Stimulated activated CD8-positive, alpha-beta memory T cell treated with anti-CD3 and anti-CD28 coated beads, Interleukin-4, amount 100 ng/mL, for 48 hours (primary cell): ENCODE measurements around the gene SH3PXD2A.

Source experiments
- DNase-seq: peaks from one replicate; pipeline ENCODE4 v3.0.0-alpha.2; 2020

SH3PXD2A gene

DNA sequence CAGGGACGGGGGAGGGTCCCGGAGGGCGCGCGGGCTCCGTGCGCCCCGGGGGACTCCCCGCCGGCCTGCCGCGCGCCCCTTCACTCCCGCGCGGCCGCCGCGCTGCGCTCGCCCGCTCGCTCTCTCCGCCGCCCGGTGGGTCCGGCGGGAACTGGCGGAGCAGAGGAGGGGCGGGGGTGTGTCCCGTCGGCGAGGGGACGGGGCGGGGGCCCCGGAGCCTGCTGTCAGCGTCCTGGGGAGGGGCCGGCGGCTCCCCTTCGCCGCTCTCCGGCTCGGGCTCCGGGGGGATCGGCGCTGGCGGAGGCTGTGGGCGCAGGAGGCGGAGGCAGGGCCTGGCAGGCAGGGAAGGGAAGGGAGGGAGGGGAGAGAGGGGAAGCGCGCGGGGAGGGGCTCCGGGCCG, at the start of gene SH3PXD2A:
Gene SH3PXD2A (minus strand): TSS at position 153 of the 400 bp plus-strand sequence. CDS start 310 bp downstream, outside the sequence.
- no peak for DNase-seq

GRCh38 chr10:103901299-103901698, 45.9 kb upstream of the SH3PXD2A start:
- DNase-seq = no peak

GRCh38 chr10:103899312-103899711, 43.9 kb upstream of the SH3PXD2A start:
- no peak for DNase-seq

- DNase-seq = no peak
These were observed 41.9 kb upstream of the SH3PXD2A start for GRCh38 chr10:103897241-103897774.

- no peak for DNase-seq
These were observed 40.8 kb upstream of the SH3PXD2A start for GRCh38 chr10:103896225-103896624.

- DNase-seq = no peak
These were observed 40.2 kb upstream of the SH3PXD2A start for GRCh38 chr10:103895411-103896186.

DNA sequence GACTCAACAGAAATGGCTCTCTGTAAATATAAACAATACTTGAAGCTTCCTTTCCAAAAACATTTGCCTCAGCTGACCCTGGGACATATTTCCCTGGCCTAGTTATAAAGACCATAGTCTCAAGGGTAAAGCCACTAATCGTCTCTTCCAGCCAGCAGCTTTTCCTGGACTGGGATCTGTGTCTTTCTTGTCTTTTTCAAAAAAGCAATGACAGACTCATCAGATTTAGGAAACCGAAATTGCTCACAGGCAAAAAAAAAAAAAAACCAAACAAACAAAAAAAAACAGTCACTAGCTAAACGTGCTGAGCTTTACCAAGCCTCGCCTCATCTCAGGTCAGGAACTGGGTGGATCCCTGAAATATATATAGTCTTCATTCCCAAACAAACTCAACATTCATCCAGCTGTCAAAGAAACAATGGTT, 39.1 kb upstream of the SH3PXD2A start:
- DNase-seq = no peak

GRCh38 chr10:103893817-103894216, 38.4 kb upstream of the SH3PXD2A start:
- no peak for DNase-seq

DNA sequence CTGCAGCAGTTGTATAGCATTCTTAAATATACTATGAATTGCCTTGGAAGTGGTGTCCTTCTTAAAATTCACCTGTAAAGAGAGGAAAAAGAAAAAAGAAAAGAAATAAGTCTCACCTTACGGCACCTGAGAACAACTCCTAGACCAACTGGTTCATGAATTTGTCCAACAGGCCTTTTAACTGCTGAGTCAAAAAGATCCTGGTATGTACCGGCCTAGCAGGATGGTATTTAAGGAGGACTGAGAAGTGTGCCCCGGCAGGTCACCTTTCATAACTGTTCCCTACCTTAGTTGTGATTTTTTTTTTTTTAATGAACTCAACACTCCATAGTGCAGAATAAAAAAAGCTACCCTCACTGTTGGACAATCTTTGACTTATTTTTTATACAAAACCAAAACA, 36.8 kb upstream of the SH3PXD2A start:
- DNase-seq = no peak

DNA sequence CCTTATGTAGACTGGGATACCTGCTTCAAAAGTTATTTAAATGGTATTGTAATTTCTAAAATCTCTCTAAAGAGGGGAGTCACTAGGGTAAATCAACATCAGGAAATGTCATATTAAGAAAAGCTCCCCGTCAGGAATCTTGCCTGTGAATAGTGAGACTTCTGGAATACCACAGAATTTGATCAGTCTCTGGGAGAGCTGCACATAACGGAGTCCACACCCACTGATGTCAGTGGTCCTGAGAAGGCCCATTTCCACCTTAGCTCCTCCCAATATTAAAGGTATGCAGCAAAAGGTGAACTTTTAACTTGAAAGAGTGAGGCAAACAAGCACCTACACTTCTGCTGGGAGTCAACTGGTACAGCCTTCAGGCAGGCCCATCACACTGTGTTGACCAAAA, 35.3 kb upstream of the SH3PXD2A start:
- DNase-seq = no peak

DNA sequence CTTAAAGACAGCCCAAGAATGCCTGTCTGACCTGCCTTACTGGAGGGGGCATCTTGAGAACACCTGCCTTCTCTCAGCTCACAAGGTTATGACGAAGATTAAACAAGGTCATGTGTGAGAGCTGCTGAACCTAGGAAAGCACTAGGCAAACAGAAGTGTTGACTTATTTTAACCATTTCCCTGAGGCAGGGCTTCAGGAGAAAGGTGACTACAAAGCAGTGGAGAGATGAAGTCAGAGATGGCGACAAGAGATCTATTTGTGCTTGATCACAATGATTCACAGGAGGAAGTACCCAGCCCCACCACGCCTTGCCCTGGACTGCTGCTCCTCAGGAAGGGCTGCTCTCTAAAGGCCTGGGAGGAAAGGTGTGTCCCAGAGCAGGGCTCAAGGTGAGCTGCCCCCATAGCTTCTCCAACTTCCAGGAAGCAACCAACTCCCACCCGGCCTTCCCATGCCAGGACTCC, 34.9 kb upstream of the SH3PXD2A start:
- peak; percentile 58 for DNase-seq

DNA sequence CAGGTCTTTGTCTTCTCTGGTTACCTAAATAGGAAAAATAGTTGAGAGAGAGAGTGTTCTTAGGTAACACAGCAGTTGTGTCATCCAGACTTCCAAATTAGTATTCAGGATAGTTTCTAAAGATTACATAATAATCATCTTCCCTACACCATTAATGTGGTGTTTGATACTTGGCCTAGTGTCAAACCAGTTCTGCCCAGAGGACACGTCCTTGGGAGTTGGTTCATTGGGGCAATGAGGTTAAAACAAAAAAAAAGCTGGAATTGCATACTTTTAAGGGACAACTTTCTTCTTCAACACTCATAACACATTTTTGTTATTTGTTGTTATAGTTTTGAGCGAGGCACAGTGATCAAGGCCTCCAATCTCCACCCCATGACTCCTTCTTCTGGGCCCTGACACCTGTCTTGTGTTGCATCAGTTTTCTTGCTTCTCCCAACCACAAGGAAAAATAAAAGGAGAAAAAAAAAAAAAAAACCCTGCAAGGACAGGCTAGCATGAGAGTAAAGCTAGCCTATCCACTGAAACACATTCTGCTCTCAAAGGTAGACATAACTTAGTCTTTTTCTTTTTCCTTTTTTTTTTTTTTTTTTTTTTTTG, 33.8 kb upstream of the SH3PXD2A start:
- DNase-seq = no peak

DNA sequence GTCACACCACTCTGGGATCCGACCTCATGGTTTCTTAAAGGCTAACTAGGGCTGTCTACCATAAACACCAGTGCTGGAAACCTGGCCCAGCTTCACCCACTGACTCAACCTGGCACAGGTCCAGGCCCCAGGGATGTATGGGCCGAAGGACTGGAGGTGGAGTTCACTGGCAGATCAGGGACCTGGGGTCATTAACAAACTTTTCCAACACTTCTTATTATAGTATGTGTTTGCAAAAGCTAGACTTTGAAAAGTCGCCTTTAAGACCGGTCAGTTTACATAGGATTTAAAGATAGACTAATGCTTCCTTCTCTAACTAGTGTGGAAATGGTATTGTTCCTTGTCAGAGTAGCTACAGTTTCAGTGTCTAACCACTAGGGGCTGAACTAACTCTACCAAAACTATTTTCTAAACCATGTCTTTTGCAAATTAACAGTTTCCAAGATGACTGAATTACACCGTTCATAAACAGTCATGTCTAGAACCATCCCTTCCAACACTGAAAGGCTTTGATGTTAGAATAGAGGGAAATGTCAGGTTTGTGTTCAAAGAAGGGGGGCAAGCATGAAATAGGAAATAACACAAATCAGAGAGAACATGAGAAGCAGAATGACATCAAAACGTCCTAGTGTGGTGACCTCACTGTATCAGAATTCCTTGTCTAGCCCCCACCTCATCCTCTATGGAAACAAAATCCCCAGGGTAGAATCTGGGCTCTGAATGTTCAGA, 32.9 kb upstream of the SH3PXD2A start:
- DNase-seq = peak; percentile 50

DNA sequence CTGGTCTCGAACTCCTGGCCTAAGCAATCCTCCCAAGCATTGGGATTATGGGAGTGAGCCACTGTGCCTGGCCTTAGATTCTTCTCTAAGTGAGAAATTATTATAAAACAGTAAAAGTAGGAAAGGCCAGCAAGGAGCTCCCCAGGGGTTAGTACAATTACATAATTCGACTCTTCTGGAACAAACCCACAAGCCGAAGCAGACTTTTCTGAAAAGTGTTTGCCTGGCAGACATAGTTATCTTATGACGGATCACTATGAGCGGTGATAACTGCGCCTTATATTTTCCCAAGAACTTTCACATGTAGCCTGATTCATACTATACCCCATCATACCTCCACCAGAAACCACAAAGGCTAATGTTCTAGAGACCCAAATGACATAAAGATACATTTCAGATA, 30.2 kb upstream of the SH3PXD2A start:
- DNase-seq = no peak

GRCh38 chr10:103884681-103885139, 29.3 kb upstream of the SH3PXD2A start:
- no peak for DNase-seq

DNA sequence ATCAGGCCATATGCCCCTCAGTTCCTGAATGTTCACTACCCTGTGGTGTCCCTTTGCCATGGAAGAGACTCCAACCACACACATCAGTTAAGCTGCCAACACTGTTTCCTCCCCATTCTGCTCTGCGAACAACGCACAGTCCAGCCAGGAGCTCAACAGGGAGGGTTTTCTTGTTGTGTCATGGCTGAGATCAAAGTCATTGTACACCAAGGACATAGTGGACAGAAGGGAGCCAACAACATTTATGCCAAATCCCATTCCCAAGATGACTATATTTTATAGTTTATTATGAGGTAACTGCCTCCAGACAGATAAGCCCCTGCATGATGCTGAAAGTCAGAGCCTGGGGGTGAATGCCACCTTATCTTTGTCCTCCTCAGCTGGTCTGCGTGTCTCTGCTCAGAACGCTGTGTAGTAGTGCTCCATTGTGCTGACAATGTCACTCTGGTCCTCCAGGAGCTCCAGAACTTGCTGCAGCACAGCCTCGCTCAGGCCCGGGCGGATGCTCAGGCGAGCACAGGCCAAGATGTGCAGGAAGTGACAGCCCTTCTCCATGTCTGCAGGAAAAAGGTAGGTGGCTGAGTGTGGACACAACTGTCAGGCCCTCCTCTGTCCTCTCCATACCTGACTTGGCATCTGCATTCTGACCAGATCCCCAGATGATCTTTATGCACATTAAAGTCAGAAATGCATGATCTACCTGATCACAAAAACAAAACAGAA, 27.1 kb upstream of the SH3PXD2A start:
- DNase-seq = no peak

- no peak for DNase-seq
These were observed 26.3 kb upstream of the SH3PXD2A start for GRCh38 chr10:103881416-103882284.

- DNase-seq = no peak
These were observed 24.5 kb upstream of the SH3PXD2A start for GRCh38 chr10:103879831-103880230.

DNA sequence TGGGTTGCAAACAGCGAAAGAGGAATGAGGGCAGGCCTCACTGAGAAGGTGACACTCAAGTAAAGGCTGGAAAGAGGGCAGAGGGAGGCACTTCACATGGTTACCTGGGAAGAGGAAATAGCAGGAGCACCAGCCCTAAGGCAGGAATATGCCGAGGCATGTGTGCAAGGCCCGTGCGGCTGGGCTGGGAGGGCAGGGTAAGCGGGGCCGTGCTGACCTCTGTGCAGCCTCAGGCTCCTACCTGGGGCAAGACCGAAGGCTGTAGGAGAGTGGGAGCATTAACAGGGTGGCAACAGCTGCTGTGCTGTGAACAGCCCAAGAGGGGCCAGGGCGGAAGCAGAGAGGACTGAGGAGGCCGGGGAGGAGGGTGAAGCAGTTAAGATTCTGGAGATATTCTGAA, 24.0 kb upstream of the SH3PXD2A start:
- no peak for DNase-seq

GRCh38 chr10:103877861-103878260, 22.5 kb upstream of the SH3PXD2A start:
- no peak for DNase-seq

GRCh38 chr10:103876155-103876554, 20.8 kb upstream of the SH3PXD2A start:
- DNase-seq = no peak

DNA sequence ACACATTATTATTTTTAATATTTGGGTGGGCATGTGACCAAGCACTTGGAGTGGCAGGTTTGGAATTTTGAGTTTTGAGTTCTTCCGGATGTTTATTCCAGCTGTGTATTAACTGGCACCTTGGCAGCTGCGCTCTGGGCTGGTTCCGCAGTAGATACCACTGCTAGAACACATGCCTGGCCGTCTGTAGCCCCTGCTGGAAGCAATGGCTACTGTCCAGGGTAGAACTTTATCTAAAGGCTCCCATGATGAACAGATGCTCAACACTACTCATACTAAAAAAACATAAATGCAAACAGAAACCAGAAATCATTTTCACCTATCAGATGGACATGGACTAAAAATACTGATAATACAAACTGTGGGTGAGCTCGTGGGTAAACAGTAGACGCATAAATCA, 19.4 kb upstream of the SH3PXD2A start:
- no peak for DNase-seq
